ENCODE results near the gene GCNT1. TPM values are rescaled to one million over a fixed set of nuclear protein-coding genes. Genes with fewer than 3 reads are reported as not detected.
A peak's percentile ranks its signal among the peaks of the same experiment; 100 is the strongest.
"Not testable (repeated sequence)": the region's sequence is repeated elsewhere in the genome, so short reads cannot be mapped to it uniquely, and the experiment has no call there.

The GCNT1 gene
- total RNA-seq, result 3.8 TPM

GRCh38 chr9:76458903-76459693 is at the start of gene GCNT1:
GCNT1 (plus strand) TSS chr9:76459182; CDS start chr9:76502382, 43,200 bp downstream.
- peak; percentile 98 for ATAC-seq

- ATAC-seq, result no peak
These were observed 46.3 kb upstream of the GCNT1 start for GRCh38 chr9:76412638-76413037.

DNA sequence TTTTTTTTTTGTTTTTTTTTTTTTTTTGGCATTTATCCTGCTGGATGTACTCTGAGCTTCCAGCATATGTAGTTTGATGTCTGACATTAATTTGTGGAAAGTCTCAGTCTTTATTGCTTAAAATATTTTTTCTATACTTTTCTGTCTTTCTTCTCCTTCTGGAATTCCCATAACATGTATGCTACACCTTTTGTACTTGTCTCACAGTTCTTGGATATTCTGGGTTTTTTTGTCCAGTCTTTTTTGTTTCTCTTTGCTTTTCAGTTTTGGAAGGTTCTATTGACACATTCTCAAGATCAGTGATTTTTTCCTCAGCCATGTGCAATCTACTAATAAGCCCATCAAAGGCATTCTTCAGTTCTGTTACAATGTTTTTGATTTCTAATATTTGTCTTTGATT is 45.3 kb upstream of the GCNT1 start:
- ATAC-seq, result no peak

DNA sequence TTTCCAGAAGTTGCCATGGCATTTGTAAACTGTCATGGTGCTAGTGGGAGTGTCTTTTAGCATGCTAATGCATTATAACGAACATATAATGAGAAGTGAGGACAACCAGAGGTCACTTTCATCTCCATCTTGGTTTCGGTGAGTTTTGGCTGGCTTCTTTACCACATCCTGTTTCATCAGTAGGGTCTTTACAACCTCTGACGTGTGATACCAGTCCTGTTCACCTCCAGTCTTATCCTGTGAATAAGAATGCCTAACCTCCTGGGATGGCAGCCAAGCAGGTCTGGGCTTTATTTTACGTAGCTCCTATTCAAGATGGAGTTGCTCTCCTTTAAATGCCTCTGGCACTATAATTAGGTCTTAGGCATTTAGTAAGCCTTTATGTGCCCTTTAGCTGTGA is 44.3 kb upstream of the GCNT1 start:
- ATAC-seq, result no peak

- ATAC-seq, result no peak
These were observed 43.8 kb upstream of the GCNT1 start for GRCh38 chr9:76415154-76415553.

GRCh38 chr9:76415731-76416130 is 43.3 kb upstream of the GCNT1 start:
- no peak for ATAC-seq

DNA sequence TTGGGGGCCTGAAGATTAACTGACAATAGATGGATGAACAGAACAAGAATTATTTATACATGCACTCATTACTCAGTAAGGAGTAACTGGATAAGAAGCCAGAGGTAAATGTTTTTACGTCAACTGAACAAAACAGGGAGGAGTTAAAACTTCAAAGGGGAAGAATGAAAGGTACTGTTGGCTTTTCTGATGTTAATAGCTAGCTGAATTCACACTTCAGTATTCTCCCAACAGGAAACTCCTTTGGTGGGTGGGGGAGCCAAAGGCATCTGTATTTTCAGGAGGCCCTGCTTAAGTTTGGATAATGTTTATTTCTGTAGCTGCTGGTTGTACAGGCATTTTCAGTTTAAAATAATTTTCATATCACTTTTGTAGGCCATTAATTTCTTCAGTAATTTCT is 41.6 kb upstream of the GCNT1 start:
- no peak for ATAC-seq

GRCh38 chr9:76419782-76420380 is 39.1 kb upstream of the GCNT1 start:
- peak; percentile 57 for ATAC-seq

GRCh38 chr9:76423216-76424177 is 35.5 kb upstream of the GCNT1 start:
- ATAC-seq, result no peak

- ATAC-seq, result no peak
These were observed 34.5 kb upstream of the GCNT1 start for GRCh38 chr9:76424491-76424890.

GRCh38 chr9:76425677-76426453 is 33.1 kb upstream of the GCNT1 start:
- no peak for ATAC-seq

- ATAC-seq, result no peak
These were observed 32.1 kb upstream of the GCNT1 start for GRCh38 chr9:76426807-76427419.

GRCh38 chr9:76431601-76432000 is 27.4 kb upstream of the GCNT1 start:
- no peak for ATAC-seq

DNA sequence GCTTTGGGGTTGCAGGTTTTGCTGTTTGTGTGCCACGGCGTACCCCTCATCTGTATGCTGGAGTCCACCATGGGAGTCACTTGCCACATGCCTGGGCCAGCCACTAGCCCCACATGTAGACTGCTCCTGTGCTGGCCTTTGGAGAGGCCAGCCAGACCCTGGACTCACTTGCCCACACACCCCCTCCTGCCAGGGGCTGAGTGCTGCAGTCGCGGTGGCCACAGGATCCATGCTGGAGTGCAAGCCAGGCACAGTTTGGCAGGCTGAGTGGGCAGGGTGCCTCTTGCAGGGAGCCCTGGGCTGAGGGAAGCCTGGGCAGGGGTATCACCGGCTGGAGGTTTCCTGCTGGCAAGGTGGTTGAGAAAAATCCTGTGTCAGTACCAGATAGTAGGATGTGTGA is 25.6 kb upstream of the GCNT1 start:
- no peak for ATAC-seq

DNA sequence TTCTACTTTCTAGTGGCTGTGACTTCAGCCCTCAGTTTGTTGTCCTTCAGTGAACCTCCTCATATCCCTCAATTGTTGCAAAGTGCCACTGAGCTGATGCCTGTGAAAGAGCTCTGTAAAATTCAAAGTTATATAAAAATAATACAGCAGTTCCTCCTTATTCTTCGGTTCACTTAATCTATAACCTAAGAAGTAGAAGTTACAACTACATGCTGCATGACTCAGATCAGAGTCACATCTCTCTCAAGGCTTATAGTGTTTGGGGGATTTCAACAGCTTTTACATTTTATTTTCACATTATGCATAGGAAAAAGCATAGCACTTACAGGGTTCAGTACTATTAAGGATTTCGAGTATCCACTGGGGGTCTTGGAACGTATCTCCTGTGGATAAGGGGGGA is 25.1 kb upstream of the GCNT1 start:
- ATAC-seq, result no peak

GRCh38 chr9:76434897-76435296 is 24.1 kb upstream of the GCNT1 start:
- ATAC-seq, result not testable (repeated sequence)

DNA sequence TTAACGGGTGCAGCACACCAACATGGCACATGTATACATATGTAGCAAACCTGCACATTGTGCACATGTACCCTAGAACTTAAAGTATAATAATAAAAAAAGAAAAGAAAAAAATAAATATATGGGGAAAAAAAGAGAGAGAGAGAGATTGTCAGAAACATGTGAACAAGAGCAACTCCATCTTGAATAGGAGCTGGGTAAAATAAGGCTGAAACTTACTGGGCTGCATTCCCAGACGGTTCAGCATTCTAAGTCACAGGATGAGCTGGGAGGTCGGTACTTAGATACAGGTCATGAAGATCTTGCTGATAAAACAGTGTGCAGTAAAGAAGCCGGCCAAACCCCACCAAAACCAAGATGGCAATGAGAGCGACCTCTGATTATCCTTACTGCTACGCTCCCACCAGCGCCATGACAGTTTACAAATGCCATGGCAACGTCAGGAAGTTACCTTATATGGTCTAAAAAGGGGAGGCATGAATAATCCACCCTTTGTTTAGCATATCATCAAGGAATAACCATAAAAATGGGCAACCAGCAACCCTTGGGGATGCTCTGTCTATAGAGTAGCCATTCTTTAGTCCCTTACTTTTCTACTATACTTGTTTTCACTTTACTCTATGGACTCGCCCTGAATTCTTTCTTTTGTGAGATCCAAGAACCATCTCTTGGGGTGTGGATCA is 21.8 kb upstream of the GCNT1 start:
- ATAC-seq, result not testable (repeated sequence)

- no peak for ATAC-seq
These were observed 20.0 kb upstream of the GCNT1 start for GRCh38 chr9:76438841-76439588.

DNA sequence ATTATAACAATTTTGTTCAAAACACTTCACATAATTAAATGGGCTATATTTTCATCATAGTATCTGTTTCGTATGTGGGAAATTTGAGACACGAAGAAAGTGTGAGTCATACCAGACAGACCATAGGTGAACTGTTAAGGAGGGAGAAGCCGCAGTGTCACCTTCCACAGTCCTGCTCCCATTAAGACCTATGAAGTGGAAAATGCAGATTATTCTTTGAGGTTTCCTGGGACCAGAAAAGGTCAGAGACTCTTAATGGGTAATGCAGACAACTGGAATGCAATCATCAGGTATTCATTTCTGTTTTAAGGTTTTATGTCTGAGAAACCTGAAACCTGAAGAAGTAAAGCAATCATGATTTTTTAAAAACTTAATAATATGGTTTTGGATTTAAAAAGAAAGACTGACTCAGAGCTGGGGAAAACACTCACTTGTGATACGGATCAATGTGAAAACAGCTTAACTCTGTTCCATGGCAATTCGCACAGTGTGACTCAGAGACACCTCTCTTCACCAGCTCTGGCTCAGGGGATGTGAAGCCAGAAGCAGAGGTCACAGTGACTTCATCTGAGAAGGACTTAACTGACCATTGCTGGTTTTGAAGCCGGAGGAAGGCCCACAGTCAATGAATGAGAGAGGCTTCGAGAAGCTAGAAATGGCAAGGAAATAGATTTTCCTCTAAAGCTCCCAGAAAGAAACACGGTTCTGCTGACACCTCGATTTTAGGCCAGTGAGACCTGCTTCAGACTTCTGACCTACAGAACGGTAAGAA is 17.2 kb upstream of the GCNT1 start:
- no peak for ATAC-seq

DNA sequence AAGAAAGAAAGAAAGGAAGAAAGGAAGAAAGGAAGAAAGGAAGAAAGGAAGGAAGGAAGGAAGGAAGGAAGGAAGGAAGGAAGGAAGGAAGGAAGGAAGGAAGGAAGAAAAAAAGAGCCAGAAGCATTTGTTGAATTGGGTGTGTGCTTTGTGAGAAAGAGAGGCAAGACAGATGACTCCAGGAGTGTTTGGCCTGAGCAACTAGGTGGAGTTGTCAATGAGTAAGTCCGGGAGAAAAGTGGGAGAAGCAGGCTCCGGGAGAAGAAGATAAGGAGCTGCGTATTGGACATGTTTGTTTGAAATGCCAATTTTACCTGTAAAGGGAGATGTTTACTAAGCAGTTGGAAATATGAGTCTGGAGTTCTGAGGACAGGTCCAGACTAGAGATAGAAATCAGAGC is 15.1 kb upstream of the GCNT1 start:
- peak; percentile 59 for ATAC-seq

All from esophagus mucosa (tissue), 1 donor.